OCI-LY1 (cell line): Measurements from ENCODE around the gene ZNF175.

ENCODE experiments used
- EZH2 ChIP-seq: fragments of 200-600 bp; sonication (generic), shearing (Covaris generic); IDR thresholded peaks from 2 replicates; pipeline ENCODE4 v1.8.0; 2017; ENCODE audit warnings: borderline replicate concordance, mixed run types, mild to moderate bottlenecking, antibody characterized with exemption, low read length, moderate library complexity, mixed read lengths
- TF ChIP-seq, protein P1 (sequence below): fragments of 200-600 bp; sonication (generic), shearing (Covaris generic); IDR thresholded peaks from 2 replicates; pipeline ENCODE4 v1.5.1; 2017; ENCODE audit warnings: mild to moderate bottlenecking, antibody characterized with exemption, low read length, moderate library complexity, mixed read lengths

DNA sequence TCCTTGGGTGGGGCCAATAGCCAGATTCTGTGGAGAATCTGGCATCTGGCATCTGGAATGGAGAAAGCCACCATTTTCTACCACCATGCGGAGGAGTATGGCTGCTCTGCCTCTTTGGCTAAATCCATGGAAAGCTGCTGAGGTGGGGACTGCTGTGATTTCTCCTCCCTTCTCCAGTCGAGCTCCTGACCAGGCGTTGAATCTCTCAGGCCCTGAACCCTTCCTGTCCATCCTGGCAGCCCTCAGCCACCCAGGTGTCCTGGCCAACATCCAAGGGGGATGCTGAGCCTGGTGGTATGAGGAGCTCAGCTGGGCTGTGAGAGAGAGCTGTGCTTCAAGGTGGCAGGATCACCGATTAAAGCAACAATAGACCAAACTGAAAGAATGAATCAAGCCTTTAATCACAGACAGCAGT lies 22.2 kb upstream of the ZNF175 start:
- TF ChIP-seq EZH2: no peak
- TF ChIP-seq, protein P1, sequence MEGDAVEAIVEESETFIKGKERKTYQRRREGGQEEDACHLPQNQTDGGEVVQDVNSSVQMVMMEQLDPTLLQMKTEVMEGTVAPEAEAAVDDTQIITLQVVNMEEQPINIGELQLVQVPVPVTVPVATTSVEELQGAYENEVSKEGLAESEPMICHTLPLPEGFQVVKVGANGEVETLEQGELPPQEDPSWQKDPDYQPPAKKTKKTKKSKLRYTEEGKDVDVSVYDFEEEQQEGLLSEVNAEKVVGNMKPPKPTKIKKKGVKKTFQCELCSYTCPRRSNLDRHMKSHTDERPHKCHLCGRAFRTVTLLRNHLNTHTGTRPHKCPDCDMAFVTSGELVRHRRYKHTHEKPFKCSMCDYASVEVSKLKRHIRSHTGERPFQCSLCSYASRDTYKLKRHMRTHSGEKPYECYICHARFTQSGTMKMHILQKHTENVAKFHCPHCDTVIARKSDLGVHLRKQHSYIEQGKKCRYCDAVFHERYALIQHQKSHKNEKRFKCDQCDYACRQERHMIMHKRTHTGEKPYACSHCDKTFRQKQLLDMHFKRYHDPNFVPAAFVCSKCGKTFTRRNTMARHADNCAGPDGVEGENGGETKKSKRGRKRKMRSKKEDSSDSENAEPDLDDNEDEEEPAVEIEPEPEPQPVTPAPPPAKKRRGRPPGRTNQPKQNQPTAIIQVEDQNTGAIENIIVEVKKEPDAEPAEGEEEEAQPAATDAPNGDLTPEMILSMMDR: no peak
